Esophagus squamous epithelium (tissue), 5 donors: Measurements from ENCODE around the gene MTNR1A. TPM values are rescaled to one million over a fixed set of nuclear protein-coding genes. Genes with fewer than 3 reads are reported as not detected.

ENCODE experiments used
- DNase-seq: peaks from one replicate; lab custom pipeline; 2025; lab: John Stamatoyannopoulos, UW
- H3K27ac ChIP-seq, 4 donors: fragments of 200-600 bp; sonication (generic); one replicate each; pipeline ENCODE4 v1.5.1; 2016 to 2019; ENCODE audit warnings: mild to moderate bottlenecking in 1 of 4
- H3K27me3 ChIP-seq, 4 donors: fragments of 200-600 bp; sonication (generic); 1 replicate in 3 of 4; 2 replicates in 1 of 4; pipeline versions ENCODE4 v1.5.1 to v1.6.0; 2017 to 2021; ENCODE audit warnings: antibody characterized with exemption in 1 of 4
- H3K36me3 ChIP-seq, 3 donors: fragments of 200-600 bp; sonication (generic); one replicate each; pipeline ENCODE4 v1.5.1; 2016 to 2019
- H3K4me1 ChIP-seq, 3 donors: fragments of 200-600 bp; sonication (generic); one replicate each; pipeline ENCODE4 v1.5.1; 2017 to 2019
- H3K4me3 ChIP-seq, 4 donors: fragments of 200-600 bp; sonication (generic); 1 replicate in 3 of 4; 2 replicates in 1 of 4; pipeline ENCODE4 v1.5.1; 2016 to 2019; ENCODE audit warnings: mild to moderate bottlenecking in 2 of 4, moderate library complexity in 1 of 4
- H3K9me3 ChIP-seq, 3 donors: fragments of 200-600 bp; sonication (generic); one replicate each; pipeline ENCODE4 v1.5.1; 2016 to 2019
- POLR2A ChIP-seq, 4 donors: fragments of 450-650 bp; IDR thresholded peaks; one replicate each; pipeline ENCODE4 v1.6.1; 2017; ENCODE audit warnings: antibody characterized with exemption in 4 of 4, mild to moderate bottlenecking in 4 of 4, moderate library complexity in 3 of 4
- WGBS, 2 donors: methylation state at CpG; one replicate each; pipeline ENCODE4 v1.1.5; 2018; 5-methylcytosine and 5-hydroxymethylcytosine counted together
- intact Hi-C: fragments of 100-400 bp; cut with DNase I; formaldehyde crosslinking; loops from one replicate; pipeline ENCODE4 v1.15.0; 2022
- total RNA-seq, 4 donors: library from RNA; depleted of rRNA; stranded (reverse); fragments of >200 nt; gene quantifications; one replicate each; pipeline ENCODE4 v1.1.0, GENCODE V29; 2016
- TF ChIP-seq, protein P1 (sequence below), 6 experiments: fragments of 450-650 bp in 4 of 6; fragments of 200-600 bp in 2 of 6; sonication (generic) in 2 of 6; IDR thresholded peaks; one replicate each; pipeline ENCODE4 v1.5.1; 2016 to 2019; ENCODE audit warnings: antibody characterized with exemption in 6 of 6, mild to moderate bottlenecking in 4 of 6, moderate library complexity in 4 of 6
- donor health status: DM: yes; HTN: yes; CAD: no.

The MTNR1A gene
- total RNA-seq, 4 donors from 2014 or later = not detected

DNA sequence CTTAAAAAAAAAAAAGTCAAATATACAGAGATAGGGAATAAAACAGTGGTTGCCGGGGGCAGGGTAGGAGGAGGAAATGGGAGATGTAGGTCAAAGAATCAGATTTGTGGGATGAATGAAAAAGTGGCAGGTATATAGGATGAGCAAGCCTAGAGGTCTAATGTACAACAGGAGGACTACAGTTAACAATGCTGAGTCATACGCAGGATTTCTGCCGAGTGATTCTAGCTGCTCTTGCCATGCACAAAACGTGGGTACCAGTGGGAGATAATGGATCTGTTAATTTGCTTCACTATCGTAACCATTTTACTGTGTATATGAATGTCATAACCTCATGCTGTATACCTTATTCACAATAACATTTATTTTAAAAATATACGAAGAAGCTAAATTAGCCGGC lies 10.7 kb upstream of the MTNR1A start:
- Histone ChIP-seq H3K4me3 (no peak overlapping the region), H3K27me3 (peaks cover 0 to 4% (median 0%) of the 10 kb centered on the region in 4 donors), H3K36me3 (no peaks in the 10 kb centered on the region), H3K27ac (no peak overlapping the region), H3K9me3 (no peaks in the 10 kb centered on the region), H3K4me1 (peaks cover 0 to 10% (median 0%) of the 10 kb centered on the region in 3 donors)
- no peak for TF ChIP-seq POLR2A (IDR thresholded peaks at IDR 0.05)
- TF ChIP-seq, protein P1, sequence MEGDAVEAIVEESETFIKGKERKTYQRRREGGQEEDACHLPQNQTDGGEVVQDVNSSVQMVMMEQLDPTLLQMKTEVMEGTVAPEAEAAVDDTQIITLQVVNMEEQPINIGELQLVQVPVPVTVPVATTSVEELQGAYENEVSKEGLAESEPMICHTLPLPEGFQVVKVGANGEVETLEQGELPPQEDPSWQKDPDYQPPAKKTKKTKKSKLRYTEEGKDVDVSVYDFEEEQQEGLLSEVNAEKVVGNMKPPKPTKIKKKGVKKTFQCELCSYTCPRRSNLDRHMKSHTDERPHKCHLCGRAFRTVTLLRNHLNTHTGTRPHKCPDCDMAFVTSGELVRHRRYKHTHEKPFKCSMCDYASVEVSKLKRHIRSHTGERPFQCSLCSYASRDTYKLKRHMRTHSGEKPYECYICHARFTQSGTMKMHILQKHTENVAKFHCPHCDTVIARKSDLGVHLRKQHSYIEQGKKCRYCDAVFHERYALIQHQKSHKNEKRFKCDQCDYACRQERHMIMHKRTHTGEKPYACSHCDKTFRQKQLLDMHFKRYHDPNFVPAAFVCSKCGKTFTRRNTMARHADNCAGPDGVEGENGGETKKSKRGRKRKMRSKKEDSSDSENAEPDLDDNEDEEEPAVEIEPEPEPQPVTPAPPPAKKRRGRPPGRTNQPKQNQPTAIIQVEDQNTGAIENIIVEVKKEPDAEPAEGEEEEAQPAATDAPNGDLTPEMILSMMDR (IDR thresholded peaks at IDR 0.05) = no peak
- intact Hi-C loops = no loop called here
- WGBS, 2 donors = 69 to 79% methylated on average over 7 of the region's 7 CpGs
- no peak for DNase-seq

DNA sequence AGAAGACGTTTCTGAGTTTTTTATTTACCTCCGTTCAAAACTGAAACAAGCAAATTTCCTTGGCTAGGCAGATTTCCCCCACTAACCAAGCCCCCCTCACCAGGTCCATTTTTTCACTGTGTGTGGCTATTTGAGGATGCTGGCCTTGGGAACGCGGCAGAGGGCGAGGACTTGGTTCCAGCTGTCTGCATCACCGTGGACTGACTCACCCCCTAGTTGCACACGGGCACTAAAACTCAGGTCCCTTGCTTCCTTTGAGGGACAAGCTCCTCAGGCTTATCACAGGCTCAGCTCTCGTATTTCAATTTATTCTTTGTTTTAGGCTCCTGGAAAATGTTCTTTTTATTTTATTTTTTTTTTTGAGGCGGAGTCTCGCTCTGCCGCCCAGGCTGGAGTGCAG lies 8.4 kb upstream of the MTNR1A start:
- TF ChIP-seq POLR2A (IDR thresholded peaks at IDR 0.05) = no peak
- TF ChIP-seq, protein P1 (IDR thresholded peaks at IDR 0.05) = no peak
- no peak overlapping the region for H3K4me3 ChIP-seq
- peaks cover 0 to 7% (median 0%) of the 10 kb centered on the region in 4 donors for H3K27me3 ChIP-seq
- no peaks in the 10 kb centered on the region for H3K36me3 ChIP-seq
- H3K4me1 ChIP-seq = no peaks in the 10 kb centered on the region
- DNase-seq = no peak
- no peak overlapping the region for H3K27ac ChIP-seq
- intact Hi-C loops = no loop called here
- WGBS, 2 donors = 73 to 77% methylated on average over 11 of the region's 11 CpGs
- H3K9me3 ChIP-seq = no peaks in the 10 kb centered on the region

DNA sequence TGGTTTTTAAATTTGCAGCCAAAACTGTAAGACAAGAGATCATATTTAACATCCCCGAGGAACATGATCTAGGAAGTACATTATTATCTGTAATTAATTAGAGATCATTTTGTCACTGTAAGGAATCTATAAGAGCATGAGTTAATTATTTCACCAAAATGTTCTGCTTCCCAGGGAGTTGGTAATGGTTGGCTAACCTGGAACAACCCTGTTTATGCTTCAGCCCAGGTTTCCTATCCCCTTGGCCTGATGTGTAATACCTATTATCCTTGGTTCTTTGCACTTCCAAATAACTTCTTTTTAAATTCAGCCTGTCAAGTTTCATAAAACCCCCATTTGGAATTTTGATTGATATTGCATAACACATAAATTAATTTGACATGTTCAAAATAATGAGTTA lies 6.4 kb upstream of the MTNR1A start:
- Histone ChIP-seq H3K27ac (no peak overlapping the region), H3K4me1 (no peaks in the 10 kb centered on the region), H3K9me3 (no peaks in the 10 kb centered on the region), H3K27me3 (peaks cover 0 to 7% (median 0%) of the 10 kb centered on the region in 4 donors), H3K4me3 (no peak overlapping the region), H3K36me3 (no peaks in the 10 kb centered on the region)
- WGBS, 2 donors = 79 to 82% methylated on average over 1 of the region's 1 CpG
- DNase-seq = no peak
- TF ChIP-seq POLR2A (IDR thresholded peaks at IDR 0.05) = no peak
- TF ChIP-seq, protein P1 (IDR thresholded peaks at IDR 0.05) = no peak
- intact Hi-C loops = no loop called here

DNA sequence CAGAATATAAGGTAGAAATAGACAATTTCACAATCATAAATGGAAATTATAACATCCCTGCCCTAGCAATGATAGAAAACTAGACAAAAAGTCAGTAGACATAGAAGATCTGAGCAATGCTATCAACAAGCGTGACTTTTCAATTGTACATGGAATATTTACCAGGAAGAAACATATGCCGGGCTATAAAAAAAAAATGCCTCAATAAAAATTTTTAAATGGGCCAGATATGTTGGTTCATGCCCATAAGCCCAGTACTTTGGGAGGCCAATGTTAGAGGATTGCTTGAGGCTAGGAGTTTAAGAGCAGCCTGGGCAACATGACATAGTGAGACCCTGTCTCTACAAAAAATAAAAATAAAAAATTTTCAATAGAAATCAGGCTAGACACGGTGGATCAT lies 5.3 kb upstream of the MTNR1A start:
- Histone ChIP-seq H3K9me3 (no peaks in the 10 kb centered on the region), H3K4me3 (no peak overlapping the region), H3K4me1 (peaks cover 0 to under 1% (median 0%) of the 10 kb centered on the region in 3 donors), H3K27me3 (peaks cover 0 to 14% (median 0%) of the 10 kb centered on the region in 4 donors), H3K36me3 (no peaks in the 10 kb centered on the region), H3K27ac (no peak overlapping the region)
- DNase-seq = no peak
- TF ChIP-seq, protein P1 (IDR thresholded peaks at IDR 0.05) = no peak
- no peak for TF ChIP-seq POLR2A (IDR thresholded peaks at IDR 0.05)
- 88 to 93% methylated on average over 3 of the region's 3 CpGs for WGBS, 2 donors
- intact Hi-C loops = no loop called here

DNA sequence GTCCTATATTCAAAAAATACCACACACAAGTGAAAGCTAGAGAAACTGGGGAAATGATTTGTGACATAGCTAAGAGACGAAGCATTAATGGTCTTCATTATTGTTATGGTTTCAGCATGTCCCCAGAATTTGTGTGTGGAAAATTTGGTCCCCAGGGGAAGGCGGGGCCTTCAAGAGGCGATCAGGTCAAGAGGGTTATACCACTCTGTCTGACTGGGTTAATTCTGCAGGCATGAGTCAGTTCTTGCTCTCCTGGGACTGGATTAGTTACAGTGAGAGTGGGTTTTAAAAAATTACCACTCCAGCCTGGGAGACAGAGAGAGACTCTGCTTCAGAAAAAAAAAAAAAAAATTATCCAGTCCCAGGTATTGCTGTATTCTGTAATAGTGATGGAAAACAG lies 2.1 kb upstream of the MTNR1A start:
- H3K9me3 ChIP-seq = no peaks in the 10 kb centered on the region
- intact Hi-C loops = no loop called here
- 67% methylated on average over 3 of the region's 3 CpGs for WGBS, 2 donors
- DNase-seq = no peak
- no peak overlapping the region for H3K4me3 ChIP-seq
- TF ChIP-seq, protein P1 (IDR thresholded peaks at IDR 0.05) = no peak
- no peak for TF ChIP-seq POLR2A (IDR thresholded peaks at IDR 0.05)
- peaks cover 0 to 17% (median 5%) of the 10 kb centered on the region in 3 donors for H3K4me1 ChIP-seq
- H3K27ac ChIP-seq = no peak overlapping the region
- H3K36me3 ChIP-seq = no peaks in the 10 kb centered on the region
- peaks cover 0 to 44% (median 0%) of the 10 kb centered on the region in 4 donors for H3K27me3 ChIP-seq
